SIG-M5 treated with dmso at 0.1 percent for 504 hours (cell line): ENCODE measurements around the gene TTR.

ENCODE experiments used
- DNase-seq: peaks from one replicate; lab custom pipeline; 2025; ENCODE audit not compliant: unreplicated experiment; lab: John Stamatoyannopoulos, UW

TTR gene

GRCh38 chr18:31591628-31592027 lies at the start of gene TTR:
TTR (plus strand) TSS chr18:31591877; CDS start chr18:31591903, 26 bp downstream.
- DNase-seq = no peak

GRCh38 chr18:31546476-31546875 lies 45.2 kb upstream of the TTR start:
- DNase-seq = no peak

DNA sequence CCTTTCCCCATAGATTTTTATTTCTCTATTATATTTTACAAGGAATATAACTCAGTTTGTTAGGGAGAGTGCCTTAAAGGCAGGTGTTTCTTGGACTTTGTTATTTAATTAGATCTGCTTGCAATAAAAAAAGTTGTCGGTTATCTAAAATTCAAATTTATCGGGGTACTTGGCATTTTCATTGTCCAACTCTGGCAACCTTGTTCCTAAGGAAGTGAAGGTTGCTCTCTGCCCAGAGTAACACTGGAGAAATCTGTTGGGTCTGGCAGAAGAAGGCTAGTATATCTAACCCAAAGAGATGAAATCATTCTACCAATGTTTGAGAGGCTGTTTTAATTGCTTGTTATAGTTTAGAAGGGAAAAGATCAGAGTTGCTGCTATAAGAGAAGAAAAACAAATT lies 42.8 kb upstream of the TTR start:
- DNase-seq = no peak

GRCh38 chr18:31549416-31549815 lies 42.3 kb upstream of the TTR start:
- no peak for DNase-seq

DNA sequence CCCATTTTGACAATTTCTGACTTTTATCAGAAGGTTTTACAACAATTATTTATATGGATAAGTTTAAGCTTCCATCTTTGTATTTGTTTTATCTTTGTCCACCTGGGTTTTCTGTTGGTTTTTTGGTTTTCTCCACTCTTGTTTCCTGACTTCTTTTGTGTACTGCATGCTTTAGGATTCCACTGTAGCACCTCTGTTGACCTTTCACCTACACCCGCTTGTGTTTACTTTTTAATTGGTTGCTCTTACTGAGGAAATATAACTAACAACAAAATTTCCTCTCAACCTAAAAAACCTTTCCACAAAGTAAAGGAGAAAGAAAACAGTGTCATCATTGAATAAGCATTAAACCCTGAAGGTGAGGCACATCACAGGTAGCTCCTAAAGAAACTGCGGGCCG lies 39.8 kb upstream of the TTR start:
- no peak for DNase-seq

GRCh38 chr18:31553800-31554199 lies 37.9 kb upstream of the TTR start:
- no peak for DNase-seq

DNA sequence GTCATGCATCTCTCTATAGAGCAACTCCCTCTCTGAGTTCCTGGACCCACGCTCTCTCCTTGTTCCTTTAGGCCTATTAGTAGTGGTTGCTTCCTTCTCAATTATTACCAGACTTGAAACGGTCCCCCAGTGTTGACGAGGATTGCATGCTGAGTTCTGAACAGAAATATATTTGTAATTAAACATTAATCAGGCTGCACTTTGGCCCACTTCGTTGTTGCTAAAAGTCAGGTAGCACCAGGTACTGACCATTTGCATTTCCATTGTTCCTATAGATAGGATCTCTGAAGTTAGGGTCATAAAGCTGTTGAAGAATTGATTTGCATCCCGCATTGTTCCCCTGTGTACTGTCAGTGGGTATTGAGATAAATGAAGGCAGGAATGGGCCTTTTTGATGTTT lies 36.9 kb upstream of the TTR start:
- no peak for DNase-seq

- peak; percentile 67 for DNase-seq
Observed at GRCh38 chr18:31555971-31556747, 35.5 kb upstream of the TTR start.

GRCh38 chr18:31557446-31557845 lies 34.2 kb upstream of the TTR start:
- no peak for DNase-seq

DNA sequence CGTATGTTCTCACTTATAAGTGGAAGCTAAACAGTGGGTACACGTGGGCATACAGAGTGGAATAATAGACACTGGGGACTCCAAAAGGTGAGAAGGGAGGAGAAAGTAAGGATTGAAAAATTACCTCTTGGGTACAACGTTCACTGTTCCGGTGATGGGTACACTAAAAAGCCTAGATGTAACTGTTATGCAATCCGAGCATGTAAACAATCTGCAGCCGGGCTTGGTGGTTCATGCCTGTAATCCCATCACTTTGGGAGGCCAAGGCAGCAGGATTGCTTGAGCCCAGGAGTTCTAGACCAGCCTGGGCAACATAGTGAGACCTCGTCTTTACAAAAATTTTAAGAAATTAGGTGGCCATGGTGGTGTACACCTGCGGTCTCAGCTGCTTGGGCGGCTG lies 33.1 kb upstream of the TTR start:
- no peak for DNase-seq

GRCh38 chr18:31562726-31563125 lies 29.0 kb upstream of the TTR start:
- DNase-seq = no peak

DNA sequence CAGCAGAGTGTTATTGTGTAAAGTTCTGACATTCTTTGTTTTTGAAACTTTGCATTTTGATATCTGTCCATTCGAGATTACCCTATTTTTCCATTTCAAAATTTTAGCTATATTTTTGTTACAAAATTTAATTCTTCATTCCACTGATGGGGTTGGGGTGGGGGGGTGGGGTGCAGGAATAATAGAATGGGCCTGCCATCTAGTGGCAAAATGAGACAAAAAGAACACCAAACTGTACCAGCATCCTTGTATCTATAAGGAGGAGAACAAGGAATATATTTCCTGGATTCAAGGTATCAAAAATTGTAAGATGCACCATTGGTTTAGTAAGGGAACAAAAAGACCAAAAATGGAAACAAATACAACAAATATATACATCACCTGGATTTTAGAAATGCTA lies 27.9 kb upstream of the TTR start:
- DNase-seq = peak; percentile 5

GRCh38 chr18:31565345-31565744 lies 26.3 kb upstream of the TTR start:
- no peak for DNase-seq

- DNase-seq = no peak
Observed at GRCh38 chr18:31565782-31566512, 25.7 kb upstream of the TTR start.

- no peak for DNase-seq
Observed at GRCh38 chr18:31566576-31567306, 24.9 kb upstream of the TTR start.

- no peak for DNase-seq
Observed at GRCh38 chr18:31572368-31572767, 19.3 kb upstream of the TTR start.

GRCh38 chr18:31573051-31573450 lies 18.6 kb upstream of the TTR start:
- no peak for DNase-seq

- DNase-seq = peak; percentile 57
Observed at GRCh38 chr18:31574359-31574758, 17.3 kb upstream of the TTR start.

DNA sequence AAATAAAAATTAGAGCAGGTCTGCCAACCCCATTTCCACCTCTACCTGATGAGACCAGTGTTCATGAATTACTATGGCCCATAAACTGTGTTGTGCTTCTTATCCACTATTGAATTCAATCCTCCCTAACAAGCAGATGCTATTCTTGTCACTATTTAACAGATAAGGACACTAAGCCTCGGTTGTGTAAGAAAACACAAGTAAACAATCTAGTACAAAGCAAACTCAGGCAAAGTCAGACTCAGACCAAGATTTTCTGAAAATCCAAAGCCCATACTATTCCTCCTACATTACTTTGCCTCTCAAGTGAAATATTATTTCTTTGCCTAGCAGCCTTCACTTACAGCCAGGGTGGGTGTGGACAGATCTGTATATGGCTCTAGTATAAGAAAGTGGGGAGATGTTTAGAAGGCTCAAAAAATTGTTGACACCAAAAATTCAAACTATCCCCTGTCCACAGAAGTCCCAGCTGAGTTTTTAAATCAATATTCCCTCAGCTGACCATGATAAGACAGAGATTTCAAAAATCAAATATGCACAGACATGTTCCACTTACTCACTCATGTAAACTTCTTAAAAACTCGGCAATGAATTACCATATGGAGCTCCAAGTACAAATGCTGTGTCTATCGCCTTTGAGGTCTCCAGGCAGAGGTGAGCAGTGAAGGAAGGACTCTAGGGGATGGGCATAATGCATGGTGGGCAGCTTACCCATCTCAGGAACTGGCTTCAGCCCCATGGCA lies 16.0 kb upstream of the TTR start:
- DNase-seq = no peak

DNA sequence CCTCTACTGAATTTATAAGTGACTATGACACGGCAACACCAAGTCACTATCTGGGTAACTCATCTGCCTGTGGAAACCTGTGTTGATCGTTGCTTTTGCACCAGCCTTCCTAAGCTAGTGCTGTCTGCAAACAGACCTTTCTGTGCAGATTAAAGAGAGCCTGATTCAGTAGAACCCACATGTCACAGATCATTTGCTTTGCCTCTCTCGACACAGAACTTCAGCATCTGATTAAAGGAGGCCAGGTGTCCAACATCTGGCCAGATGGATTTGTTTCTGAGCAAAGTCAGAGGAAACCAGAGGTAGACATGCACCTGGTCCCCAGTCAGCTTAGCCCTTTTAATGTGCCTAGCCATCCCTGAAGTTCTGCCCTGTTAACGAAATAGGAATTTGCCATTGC lies 15.0 kb upstream of the TTR start:
- no peak for DNase-seq

GRCh38 chr18:31577195-31577594 lies 14.5 kb upstream of the TTR start:
- no peak for DNase-seq
